SH-SY5Y (cell line): Measurements from ENCODE around the gene VPS13D.

ENCODE experiments used
- GATA2 ChIP-seq: IDR thresholded peaks from 2 replicates; pipeline ENCODE4 v1.6.1; 2011; ENCODE audit warnings: mild to moderate bottlenecking, low read depth, low read length
- GATA3 ChIP-seq: IDR thresholded peaks from 2 replicates; pipeline ENCODE4 v1.6.1; 2011; ENCODE audit warnings: low read depth, mild to moderate bottlenecking, low read length, moderate library complexity

- TF ChIP-seq GATA3 (no peak), GATA2 (no peak)
Observed at GRCh38 chr1:12468323-12468722, 238.5 kb downstream of the VPS13D start.
